RWPE2 (cell line): ENCODE data around the gene ERCC4.

Source experiments
- ATAC-seq: fragments of 200-7000 bp; cut with Tn5 transposase; 3 replicates; pipeline ENCODE4 v1.9.1; 2021; ENCODE audit warnings: low read depth
- DNase-seq: peaks from one replicate; pipeline ENCODE4 v3.0.0-alpha.2; 2020; ENCODE audit warnings: low spot score
- H3K27ac ChIP-seq: fragments of 450-650 bp; 2 replicates; pipeline ENCODE4 v1.5.1; 2017; ENCODE audit warnings: mild to moderate bottlenecking; ENCODE audit not compliant: poor library complexity, severe bottlenecking
- H3K27me3 ChIP-seq: fragments of 250-450 bp; sonication (Bioruptor Pico); 2 replicates; pipeline ENCODE4 v1.5.1; 2021; ENCODE audit warnings: mild to moderate bottlenecking, moderate library complexity; ENCODE audit not compliant: insufficient read depth, poor library complexity, severe bottlenecking
- H3K36me3 ChIP-seq: fragments of 250-450 bp; sonication (Bioruptor Pico); 2 replicates; pipeline ENCODE4 v1.5.1; 2020; ENCODE audit warnings: low read depth, mild to moderate bottlenecking, moderate library complexity
- H3K4me1 ChIP-seq: fragments of 250-450 bp; sonication (Bioruptor Pico); 2 replicates; pipeline ENCODE4 v1.5.1; 2021; ENCODE audit warnings: mild to moderate bottlenecking, moderate library complexity; ENCODE audit not compliant: insufficient read depth, poor library complexity, severe bottlenecking
- H3K4me3 ChIP-seq: fragments of 250-450 bp; sonication (Bioruptor Pico); 2 replicates; pipeline ENCODE4 v1.5.1; 2021; ENCODE audit warnings: mild to moderate bottlenecking, moderate library complexity; ENCODE audit not compliant: severe bottlenecking
- H3K9me3 ChIP-seq: fragments of 250-450 bp; sonication (Bioruptor Pico); 2 replicates; pipeline ENCODE4 v1.5.1; 2021; ENCODE audit warnings: mild to moderate bottlenecking, moderate library complexity; ENCODE audit not compliant: severe bottlenecking
- TF ChIP-seq, protein P1 (sequence below): fragments of 450-650 bp; IDR thresholded peaks from one replicate; pipeline ENCODE4 v1.5.1; 2017; ENCODE audit warnings: mild to moderate bottlenecking, moderate library complexity; ENCODE audit not compliant: poor library complexity, severe bottlenecking

The ERCC4 gene

DNA sequence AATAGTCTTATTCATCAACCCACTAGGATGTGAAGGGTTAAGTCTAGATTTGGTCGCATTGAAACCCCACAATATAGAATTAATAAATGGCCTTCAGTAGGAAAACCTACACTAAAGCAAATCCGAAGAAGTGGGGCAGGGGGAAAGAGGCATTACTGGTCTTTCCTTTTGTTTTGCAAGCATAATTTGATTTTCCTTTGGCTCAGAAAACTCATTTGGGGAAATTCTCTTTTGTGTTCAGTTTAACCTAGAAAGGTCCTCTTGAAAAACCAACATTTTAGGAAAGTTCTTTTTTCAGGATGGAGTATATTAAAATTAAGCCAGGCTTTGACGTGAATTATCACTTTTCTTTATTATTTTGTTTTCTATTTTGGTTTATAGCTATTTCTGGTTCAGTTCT lies 31.7 kb downstream of the ERCC4 start:
- no peak overlapping the region for H3K4me3 ChIP-seq
- TF ChIP-seq, protein P1, sequence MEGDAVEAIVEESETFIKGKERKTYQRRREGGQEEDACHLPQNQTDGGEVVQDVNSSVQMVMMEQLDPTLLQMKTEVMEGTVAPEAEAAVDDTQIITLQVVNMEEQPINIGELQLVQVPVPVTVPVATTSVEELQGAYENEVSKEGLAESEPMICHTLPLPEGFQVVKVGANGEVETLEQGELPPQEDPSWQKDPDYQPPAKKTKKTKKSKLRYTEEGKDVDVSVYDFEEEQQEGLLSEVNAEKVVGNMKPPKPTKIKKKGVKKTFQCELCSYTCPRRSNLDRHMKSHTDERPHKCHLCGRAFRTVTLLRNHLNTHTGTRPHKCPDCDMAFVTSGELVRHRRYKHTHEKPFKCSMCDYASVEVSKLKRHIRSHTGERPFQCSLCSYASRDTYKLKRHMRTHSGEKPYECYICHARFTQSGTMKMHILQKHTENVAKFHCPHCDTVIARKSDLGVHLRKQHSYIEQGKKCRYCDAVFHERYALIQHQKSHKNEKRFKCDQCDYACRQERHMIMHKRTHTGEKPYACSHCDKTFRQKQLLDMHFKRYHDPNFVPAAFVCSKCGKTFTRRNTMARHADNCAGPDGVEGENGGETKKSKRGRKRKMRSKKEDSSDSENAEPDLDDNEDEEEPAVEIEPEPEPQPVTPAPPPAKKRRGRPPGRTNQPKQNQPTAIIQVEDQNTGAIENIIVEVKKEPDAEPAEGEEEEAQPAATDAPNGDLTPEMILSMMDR, result no peak
- H3K27me3 ChIP-seq, result no peaks in the 10 kb centered on the region
- no peaks in the 10 kb centered on the region for H3K9me3 ChIP-seq
- ATAC-seq, result no peak
- H3K4me1 ChIP-seq, result peaks cover 3% of the 10 kb centered on the region
- DNase-seq, result no peak
- peaks cover 19% of the 10 kb centered on the region for H3K36me3 ChIP-seq
- H3K27ac ChIP-seq, result no peak overlapping the region

DNA sequence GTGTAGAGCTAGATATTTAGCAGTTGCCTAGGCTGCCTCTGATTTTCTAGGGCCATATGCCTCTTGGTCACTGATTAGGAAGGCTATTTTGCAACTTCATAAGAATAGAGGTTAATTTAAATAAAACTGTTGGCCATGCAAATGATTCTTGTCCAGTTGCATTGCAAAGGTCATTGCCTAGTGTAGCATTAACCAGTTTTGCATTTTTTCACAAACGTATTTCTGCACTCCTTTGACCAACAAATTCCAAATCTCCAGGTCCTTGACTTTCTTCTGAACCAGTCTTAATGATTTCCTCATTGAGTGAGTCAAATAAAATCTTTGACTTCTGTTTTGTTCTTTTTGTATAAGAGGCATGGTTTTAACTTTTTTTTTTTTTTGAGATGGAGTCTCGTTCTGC lies 33.5 kb downstream of the ERCC4 start:
- TF ChIP-seq, protein P1, result no peak
- H3K4me1 ChIP-seq, result peaks cover 20% of the 10 kb centered on the region
- H3K27ac ChIP-seq, result no peak overlapping the region
- DNase-seq, result no peak
- no peak for ATAC-seq
- H3K9me3 ChIP-seq, result no peaks in the 10 kb centered on the region
- peaks cover 12% of the 10 kb centered on the region for H3K36me3 ChIP-seq
- H3K4me3 ChIP-seq, result no peak overlapping the region
- no peaks in the 10 kb centered on the region for H3K27me3 ChIP-seq

DNA sequence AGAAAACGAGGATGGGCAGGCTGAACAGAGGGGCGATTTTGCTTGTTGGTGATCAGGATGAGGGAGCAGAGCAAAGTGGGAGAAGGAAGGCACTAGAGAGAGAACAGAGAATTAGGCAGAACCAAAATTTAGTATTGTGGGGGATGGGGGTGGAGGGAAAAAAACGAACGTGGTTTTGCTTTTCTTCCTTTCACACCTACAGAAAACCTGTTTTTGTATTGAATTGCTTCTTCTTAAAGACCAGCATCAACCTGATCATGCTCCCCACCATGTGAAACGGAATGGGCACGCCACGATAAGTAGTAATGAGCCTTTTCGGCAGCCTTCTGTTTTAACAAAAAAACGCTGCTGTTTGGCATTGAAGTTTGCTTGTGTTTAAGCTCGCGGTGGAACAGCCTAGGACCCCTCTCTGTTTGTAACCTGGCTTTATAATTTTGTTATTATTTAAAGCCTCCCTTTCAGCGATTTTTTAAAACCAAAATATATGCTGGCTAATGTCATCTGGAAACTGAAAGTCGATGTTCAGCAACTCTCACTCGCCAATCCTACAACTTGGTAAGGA lies 36.8 kb downstream of the ERCC4 start:
- DNase-seq, result no peak
- Histone ChIP-seq H3K27ac (peak overlapping the region; percentile 90), H3K36me3 (no peaks in the 10 kb centered on the region), H3K27me3 (no peaks in the 10 kb centered on the region), H3K4me1 (peaks cover 21% of the 10 kb centered on the region), H3K9me3 (no peaks in the 10 kb centered on the region), H3K4me3 (no peak overlapping the region)
- no peak for ATAC-seq
- TF ChIP-seq, protein P1, result no peak

DNA sequence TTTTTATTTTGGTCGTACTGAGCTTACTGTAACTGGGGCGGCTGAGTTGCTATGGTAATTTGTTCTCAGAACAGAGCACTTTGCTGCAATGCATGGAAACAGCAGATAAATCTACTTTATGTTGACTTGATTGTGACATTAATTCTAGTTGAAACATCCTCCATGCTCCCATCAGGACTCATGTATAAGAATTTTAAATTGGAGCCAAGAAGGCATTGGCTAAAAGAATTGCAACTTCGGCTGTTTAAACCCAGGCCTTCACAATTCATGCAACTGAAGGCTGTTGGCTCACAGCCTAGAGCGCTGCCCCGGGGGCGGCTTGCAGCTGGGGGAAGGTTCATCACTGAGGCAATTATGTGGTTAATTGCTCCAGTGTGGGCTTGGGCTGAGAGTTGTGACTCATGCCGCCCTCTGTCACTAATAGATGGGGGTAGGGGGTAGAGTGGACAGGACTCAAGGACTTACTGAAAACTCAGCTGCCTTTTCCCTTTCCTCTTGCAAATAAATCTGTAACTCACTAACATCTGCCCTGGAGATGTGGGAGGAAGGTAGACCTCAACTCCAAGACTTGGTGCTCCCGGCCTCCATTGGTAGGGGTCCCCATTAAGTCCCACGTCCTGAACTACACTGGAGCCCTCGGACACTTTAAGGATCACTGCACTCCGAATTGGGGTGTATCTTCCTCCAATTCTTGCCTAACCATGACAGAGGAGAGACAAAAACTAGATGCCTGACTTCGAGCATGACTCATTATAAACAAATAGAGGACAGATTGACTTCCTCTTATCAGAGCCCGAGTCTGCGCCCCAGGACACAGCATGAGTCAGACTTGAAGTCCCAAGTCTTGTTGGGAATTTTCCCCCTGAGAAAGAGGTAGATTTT lies 37.5 kb downstream of the ERCC4 start:
- H3K4me3 ChIP-seq, result no peak overlapping the region

More for the DNA sequence above, 37.5 kb downstream of the ERCC4 start:
- ATAC-seq, result peak; percentile 94
- TF ChIP-seq, protein P1, result no peak
- peaks cover 21% of the 10 kb centered on the region for H3K4me1 ChIP-seq
- no peaks in the 10 kb centered on the region for H3K9me3 ChIP-seq
- peak; percentile 87 for DNase-seq
- peak overlapping the region; percentile 90 for H3K27ac ChIP-seq
- H3K27me3 ChIP-seq, result no peaks in the 10 kb centered on the region
- H3K36me3 ChIP-seq, result no peaks in the 10 kb centered on the region
